ENCODE measurements around the gene SLC16A6. TPM values are rescaled to one million over a fixed set of nuclear protein-coding genes. Genes with fewer than 3 reads are reported as not detected.
"Not testable (repeated sequence)": the region's sequence is repeated elsewhere in the genome, so short reads cannot be mapped to it uniquely, and the experiment has no call there.

SLC16A6 gene
- total RNA-seq, 2 experiments from 2014 or later: 8.0 to 8.1 TPM

- CTCF ChIA-PET: interaction anchor here (0.6 to 2.7 kb wide), 4 partner anchors 11 to 57 kb away, joined by 3 to 15 read pairs (median 7); partner anchors contain the start of gene AMZ2
- POLR2A ChIA-PET: interaction anchor here (0.8 to 8.2 kb wide), 7 partner anchors 11 to 54 kb away, joined by 3 to 70 read pairs (median 4); partner anchors contain the start of genes AMZ2, ARSG and SLC16A6
Observed at GRCh38 chr17:68237369-68238163, 53.4 kb downstream of the SLC16A6 start.

- ChIA-PET POLR2A (interaction anchor here (8.2 kb wide), 1 partner anchor 13 kb away, joined by 70 read pairs; the partner anchor contains the start of gene AMZ2), CTCF (interaction anchor here (0.9 kb wide), 1 partner anchor 26 kb away, joined by 4 read pairs; no protein-coding TSS in a partner anchor)
Observed at GRCh38 chr17:68235336-68235791, 55.6 kb downstream of the SLC16A6 start.

GRCh38 chr17:68234726-68235335, 56.1 kb downstream of the SLC16A6 start:
- ChIA-PET CTCF (interaction anchor here (0.8 to 1.3 kb wide), 2 partner anchors 13 to 34 kb away, joined by 3 to 4 read pairs; no protein-coding TSS in a partner anchor), POLR2A (interaction anchor here (0.7 to 8.2 kb wide), 3 partner anchors 13 to 62 kb away, joined by 4 to 70 read pairs (median 4); partner anchors contain the start of gene AMZ2)

- ChIA-PET POLR2A (interaction anchor here (0.6 to 8.2 kb wide), 3 partner anchors 15 to 25 kb away, joined by 5 to 70 read pairs (median 5); partner anchors contain the start of gene AMZ2), CTCF (interaction anchor here (0.7 to 1.0 kb wide), 3 partner anchors 13 to 33 kb away, joined by 3 to 4 read pairs (median 3); partner anchors contain the start of gene AMZ2)
Observed at GRCh38 chr17:68232741-68233140, 58.2 kb downstream of the SLC16A6 start.

- ChIA-PET POLR2A (no interaction called here), CTCF (no interaction called here)
Observed at GRCh38 chr17:68231541-68231940, 59.4 kb downstream of the SLC16A6 start.

- POLR2A ChIA-PET, CTCF ChIA-PET: not testable (repeated sequence)
Observed at GRCh38 chr17:68231131-68231530, 59.8 kb downstream of the SLC16A6 start.

GRCh38 chr17:68229619-68230018, 61.3 kb downstream of the SLC16A6 start:
- POLR2A ChIA-PET: no interaction called here
- CTCF ChIA-PET: no interaction called here

- POLR2A ChIA-PET: no interaction called here
- CTCF ChIA-PET: no interaction called here
Observed at GRCh38 chr17:68228817-68229570, 61.9 kb downstream of the SLC16A6 start.

GRCh38 chr17:68228039-68228680, 62.8 kb downstream of the SLC16A6 start:
- CTCF ChIA-PET: not testable (repeated sequence)
- POLR2A ChIA-PET: interaction anchor here (1.0 kb wide), 1 partner anchor 22 kb away, joined by 4 read pairs; no protein-coding TSS in a partner anchor

- POLR2A ChIA-PET: not testable (repeated sequence)
Observed at GRCh38 chr17:68225055-68225454, 65.9 kb downstream of the SLC16A6 start.

GRCh38 chr17:68222606-68223005, 68.3 kb downstream of the SLC16A6 start:
- CTCF ChIA-PET: interaction anchor here (0.6 to 1.6 kb wide), 3 partner anchors 11 to 364 kb away, joined by 3 read pairs; no protein-coding TSS in a partner anchor
- POLR2A ChIA-PET: interaction anchor here (0.9 kb wide), 1 partner anchor 25 kb away, joined by 4 read pairs; the partner anchor contains the start of gene AMZ2

More at GRCh38 chr17:68225055-68225454, 65.9 kb downstream of the SLC16A6 start:
- CTCF ChIA-PET: not testable (repeated sequence)

- POLR2A ChIA-PET: interaction anchor here (0.7 to 0.9 kb wide), 2 partner anchors 26 to 1204 kb away, joined by 3 to 4 read pairs; partner anchors contain the start of gene AMZ2
- CTCF ChIA-PET: interaction anchor here (1.3 to 1.6 kb wide), 2 partner anchors 12 to 22 kb away, joined by 3 read pairs; no protein-coding TSS in a partner anchor
Observed at GRCh38 chr17:68221786-68222185, 69.1 kb downstream of the SLC16A6 start.

- CTCF ChIA-PET, POLR2A ChIA-PET: not testable (repeated sequence)
Observed at GRCh38 chr17:68220786-68221185, 70.1 kb downstream of the SLC16A6 start.

- CTCF ChIA-PET: interaction anchor here (1.0 to 2.1 kb wide), 2 partner anchors 13 to 15 kb away, joined by 3 to 4 read pairs; no protein-coding TSS in a partner anchor
- POLR2A ChIA-PET: not testable (repeated sequence)
Observed at GRCh38 chr17:68220186-68220585, 70.7 kb downstream of the SLC16A6 start.

GRCh38 chr17:68219429-68219828, 71.5 kb downstream of the SLC16A6 start:
- POLR2A ChIA-PET: interaction anchor here (0.6 kb wide), 1 partner anchor 175 kb away, joined by 5 read pairs; no protein-coding TSS in a partner anchor

More at GRCh38 chr17:68219429-68219828, 71.5 kb downstream of the SLC16A6 start:
- CTCF ChIA-PET: interaction anchor here (1.0 to 2.1 kb wide), 2 partner anchors 14 kb away, joined by 3 to 4 read pairs; no protein-coding TSS in a partner anchor

All from activated CD8-positive, alpha-beta memory T cell treated with anti-CD3 and anti-CD28 coated beads for 36 hours (primary cell).